ENCODE results near the gene ERICH4. TPM values are rescaled to one million over a fixed set of nuclear protein-coding genes. Genes with fewer than 3 reads are reported as not detected.
"Not testable (repeated sequence)": the region's sequence is repeated elsewhere in the genome, so short reads cannot be mapped to it uniquely, and the experiment has no call there.

The ERICH4 gene
- total RNA-seq, 2 donors from 2014 or later, result not detected

DNA sequence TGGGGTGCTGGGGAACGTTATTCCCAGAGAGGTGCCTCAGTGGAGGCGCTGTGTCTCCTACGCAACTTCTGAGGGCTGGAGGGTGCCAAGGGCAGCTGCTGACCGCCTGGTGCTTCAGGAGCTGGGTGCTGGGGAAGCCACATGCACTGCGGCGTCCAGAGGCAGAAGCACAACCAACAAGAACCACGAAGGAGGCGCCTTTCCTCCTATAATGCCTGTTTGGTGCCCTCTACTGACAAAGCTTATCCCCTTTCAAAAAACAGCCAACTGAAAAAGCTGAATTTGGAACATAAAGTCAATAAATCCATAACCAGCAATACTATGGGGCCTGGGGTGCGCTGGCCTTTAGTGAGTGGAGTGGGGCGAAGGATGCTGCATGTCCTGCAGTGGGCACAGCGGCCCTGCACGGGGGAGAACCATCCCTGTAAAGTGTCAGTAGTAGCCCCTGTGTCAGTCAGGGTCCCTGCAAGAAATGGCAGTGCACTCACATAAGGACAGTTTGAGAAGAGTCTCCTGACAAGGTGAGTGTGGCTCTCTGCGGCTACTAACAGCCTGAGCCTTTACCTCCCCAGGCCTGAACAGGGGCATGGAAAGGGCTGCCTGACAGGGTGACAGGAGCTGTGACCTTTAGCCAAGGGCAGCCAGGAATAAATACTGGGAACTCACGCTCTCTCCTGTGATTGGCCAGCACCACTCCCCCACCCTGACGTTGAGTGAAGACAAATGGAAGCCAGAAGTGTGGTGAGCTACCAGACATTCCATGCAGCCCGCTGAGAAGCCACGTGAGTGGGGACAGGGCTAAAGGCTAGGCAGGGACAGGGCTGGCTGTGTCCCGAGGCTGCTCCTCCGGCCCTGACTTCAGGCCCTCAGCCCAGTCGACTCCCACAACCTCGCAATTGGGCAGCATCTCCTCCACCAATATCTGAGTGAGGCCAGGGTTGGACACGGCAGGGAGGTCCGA is 11.2 kb upstream of the ERICH4 start:
- peak; percentile 66 for DNase-seq (ENCODE audit: low spot score)
- intact Hi-C loops (cut with DNase I), result no loop called here

DNA sequence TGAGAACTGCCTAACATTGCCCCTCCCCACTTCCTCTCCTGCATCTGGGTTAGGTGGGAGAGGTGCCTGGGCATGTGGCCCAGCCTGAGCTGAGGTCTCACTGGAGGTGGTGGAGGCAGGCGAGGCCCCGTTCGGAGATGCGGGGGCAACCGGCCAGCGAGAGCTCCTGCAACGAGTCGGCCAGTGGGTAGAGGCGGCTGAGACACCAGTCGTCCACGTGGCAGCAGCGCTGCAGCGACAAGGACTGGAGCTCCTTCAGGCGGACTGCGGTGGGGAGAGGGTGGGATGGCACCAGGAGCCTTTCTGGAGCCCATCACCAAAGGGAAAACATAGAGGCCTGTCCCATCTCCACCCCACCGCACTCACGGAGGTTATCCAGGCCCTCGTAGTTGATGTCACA is 9.8 kb upstream of the ERICH4 start:
- intact Hi-C loops (cut with DNase I), result no loop called here
- peak; percentile 67 for DNase-seq (ENCODE audit: low spot score)

DNA sequence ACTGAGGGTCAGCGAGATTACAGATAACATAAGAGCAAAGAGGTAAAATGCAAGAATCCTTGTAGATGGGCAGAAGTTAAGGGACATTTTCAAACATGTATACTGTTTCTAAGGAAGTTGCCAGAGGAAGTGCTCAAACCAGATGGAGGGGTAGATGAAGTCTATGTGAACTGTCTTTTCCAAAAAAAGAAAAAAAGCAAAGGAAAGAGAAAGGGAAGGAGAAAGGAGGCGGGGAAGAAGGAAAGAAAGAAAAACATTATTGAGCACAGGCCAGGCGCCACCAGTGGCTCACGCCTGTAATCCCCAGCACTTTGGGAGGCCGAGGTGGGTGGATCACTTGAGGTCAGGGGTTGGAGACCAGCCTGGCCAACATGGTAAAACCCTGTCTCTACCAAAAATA is 8.5 kb upstream of the ERICH4 start:
- peak; percentile 18 for DNase-seq (ENCODE audit: low spot score)
- intact Hi-C loops (cut with DNase I), result no loop called here

DNA sequence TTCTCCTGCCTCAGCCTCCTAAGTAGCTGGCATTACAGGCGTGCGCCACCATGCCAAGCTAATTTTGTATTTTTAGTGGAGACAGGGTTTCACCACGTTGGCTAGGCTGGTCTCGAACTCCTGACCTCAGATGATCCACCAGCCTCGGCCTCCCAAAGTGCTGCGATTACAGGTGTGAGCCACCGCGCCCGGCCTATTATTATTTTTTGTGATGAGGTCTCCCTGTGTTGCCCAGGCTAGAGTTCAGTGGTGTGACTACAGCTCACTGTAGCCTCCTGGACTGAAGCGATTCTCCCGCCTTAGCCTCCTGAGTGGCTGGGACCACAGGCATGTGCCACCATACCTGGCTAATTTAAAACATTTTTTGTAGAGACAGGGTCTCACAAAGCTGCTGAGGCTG is 7.6 kb upstream of the ERICH4 start:
- DNase-seq (ENCODE audit: low spot score), result peak; percentile 75
- intact Hi-C loops (cut with DNase I), result not testable (repeated sequence)

DNA sequence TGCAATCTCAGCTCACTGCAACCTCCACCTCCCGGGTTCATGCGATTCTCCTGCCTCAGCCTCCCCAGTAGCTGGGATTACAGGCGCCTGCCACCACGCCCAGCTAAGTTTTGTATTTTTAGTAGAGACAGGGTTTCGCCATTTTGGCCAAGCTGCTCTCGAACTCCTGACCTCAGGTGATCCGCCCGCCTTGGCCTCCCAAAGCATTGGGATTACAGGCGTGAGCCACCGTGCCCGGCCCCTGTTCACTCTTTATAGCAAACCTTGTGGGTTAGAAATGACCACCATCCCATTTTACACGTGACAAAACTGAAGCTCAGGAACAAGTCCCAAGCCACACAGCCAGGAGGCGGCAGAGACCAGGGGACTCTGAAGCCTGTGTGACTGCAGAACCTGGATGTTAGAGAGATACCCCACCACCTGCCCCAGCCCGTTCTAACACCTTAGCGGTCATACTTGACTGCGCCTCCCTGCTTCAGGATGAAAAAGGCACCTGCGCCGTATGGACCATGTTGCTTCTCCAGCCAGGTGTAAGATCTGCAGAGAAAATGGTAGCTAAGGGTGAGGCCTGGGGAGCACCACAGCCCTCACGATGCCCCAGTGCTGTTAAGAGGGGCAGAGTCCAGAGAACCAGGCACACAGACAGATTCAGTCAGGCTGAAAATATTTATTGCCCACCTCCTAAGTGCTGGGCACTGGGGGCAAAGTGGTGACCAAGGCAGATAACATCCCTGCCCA is 6.9 kb upstream of the ERICH4 start:
- peak; percentile 49 for DNase-seq (ENCODE audit: low spot score)
- intact Hi-C loops (cut with DNase I), result no loop called here

DNA sequence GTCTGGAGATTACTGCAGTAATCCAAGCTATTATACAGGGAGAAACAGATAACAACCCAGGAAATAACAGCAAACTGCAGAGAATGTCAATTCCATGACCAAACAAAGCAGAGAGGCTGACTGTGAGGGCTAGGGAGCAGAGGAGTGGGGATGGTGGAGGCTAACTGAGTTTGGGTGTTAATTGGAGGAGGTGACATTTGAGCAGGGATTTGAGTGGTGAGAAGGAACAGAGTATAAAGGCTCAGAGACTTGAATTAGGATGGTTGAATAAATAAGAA is 6.3 kb upstream of the ERICH4 start:
- intact Hi-C loops (cut with DNase I), result no loop called here
- DNase-seq (ENCODE audit: low spot score), result no peak

DNA sequence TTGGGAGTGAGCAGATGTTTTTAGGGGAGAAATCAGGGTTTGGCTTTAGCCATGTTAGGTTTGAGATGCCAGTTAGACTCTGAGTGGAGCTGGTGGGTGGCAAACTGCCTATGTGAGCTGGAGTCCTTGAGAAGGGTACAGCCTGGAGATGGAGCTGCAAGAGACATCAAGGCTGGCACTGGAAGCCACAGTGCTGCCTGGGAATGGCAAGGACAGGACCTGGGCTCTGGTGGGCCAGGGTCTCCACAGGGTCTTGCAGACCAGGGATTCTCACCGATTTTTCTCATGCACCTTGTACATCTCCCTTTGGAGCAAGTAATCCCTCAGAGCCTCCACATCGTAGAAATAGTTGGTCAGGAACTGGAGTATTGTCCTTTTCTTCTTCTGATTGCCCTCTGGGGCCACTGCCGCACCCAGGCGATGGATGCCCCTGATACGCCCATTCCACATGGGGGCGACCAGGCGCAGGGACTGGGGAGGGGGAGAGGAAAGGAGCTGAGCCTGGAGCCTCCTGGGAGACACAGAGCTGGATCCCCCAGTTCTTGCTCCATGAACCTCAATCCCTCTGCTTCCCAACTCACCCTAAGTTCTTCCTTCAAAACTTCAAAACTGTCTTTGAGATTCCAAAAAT is 4.9 kb upstream of the ERICH4 start:
- intact Hi-C loops (cut with DNase I), result no loop called here
- DNase-seq (ENCODE audit: low spot score), result peak; percentile 38

DNA sequence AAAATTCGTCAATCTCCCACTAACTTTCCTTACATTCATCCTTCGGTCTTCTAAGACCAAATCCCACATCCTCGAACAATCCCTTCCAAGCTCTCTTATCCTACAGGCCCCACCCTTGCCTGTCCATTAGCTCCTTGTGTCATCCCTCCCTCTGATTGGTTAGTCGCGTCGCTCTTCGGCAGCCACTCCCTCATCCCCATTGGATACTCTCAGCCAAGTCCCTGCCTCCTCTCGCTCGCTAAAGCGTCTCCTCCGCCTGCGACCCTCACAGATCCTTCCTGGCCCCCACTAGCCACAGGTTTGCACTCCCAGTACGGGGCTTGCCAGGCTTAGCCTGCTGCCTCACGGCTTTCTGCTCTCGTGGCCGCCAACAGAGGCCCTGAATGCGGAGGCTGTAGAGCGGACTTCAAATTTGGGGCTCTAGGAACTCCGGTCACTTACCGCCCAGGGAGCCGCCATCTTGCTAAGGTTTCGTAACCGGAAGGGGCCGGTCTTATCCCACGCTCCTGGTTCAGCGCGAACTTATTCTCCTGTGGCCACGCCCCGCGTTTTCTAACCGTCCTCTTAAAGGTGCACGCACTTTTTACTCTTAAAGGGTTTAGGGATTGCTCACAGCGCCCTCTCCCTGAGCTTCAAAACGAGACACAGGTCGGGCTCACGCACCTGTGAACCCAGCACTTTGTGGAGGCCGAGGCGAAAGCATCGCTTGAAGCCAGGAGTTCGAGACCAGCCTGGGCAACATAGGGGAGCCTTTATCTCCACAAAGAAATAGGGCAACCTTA is 3.3 kb upstream of the ERICH4 start, which contains the start of gene DMAC2:
Gene DMAC2 (minus strand): TSS at position 472 of the 782 bp plus-strand sequence. CDS start 13 bp downstream, at position 459.
- intact Hi-C loops (cut with DNase I), result no loop called here
- DNase-seq (ENCODE audit: low spot score), result peak; percentile 98

DNA sequence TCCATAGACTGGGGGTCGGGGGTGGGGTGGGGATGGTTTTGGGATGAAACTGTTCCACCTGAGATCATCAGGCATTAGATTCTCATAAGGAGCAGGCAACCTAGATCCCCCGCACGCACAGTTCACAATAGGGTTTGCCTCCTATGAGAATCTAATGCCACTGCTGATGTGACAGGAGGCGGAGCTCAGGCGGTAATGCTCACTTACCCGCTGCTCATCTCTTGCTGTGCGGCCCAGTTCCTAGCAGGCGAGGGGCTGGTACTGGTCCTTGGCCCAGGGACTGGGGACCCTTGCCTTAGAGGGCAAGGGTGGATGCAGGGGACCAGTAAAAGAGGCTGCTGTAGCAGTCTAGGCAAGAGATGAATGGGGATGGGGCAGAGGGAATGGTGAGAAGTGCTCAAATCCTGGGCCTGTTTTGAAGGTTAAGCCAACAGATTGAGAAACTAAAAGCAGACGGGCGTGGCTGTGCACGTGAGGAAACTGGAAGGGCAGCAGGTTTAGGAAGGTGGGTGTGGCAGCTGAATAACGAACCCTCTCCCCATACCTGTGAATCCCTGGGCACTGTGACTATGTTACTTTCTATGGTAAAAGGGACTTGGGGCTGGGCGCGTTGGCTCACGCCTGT is 1.5 kb upstream of the ERICH4 start:
- intact Hi-C loops (cut with DNase I), result no loop called here

DNA sequence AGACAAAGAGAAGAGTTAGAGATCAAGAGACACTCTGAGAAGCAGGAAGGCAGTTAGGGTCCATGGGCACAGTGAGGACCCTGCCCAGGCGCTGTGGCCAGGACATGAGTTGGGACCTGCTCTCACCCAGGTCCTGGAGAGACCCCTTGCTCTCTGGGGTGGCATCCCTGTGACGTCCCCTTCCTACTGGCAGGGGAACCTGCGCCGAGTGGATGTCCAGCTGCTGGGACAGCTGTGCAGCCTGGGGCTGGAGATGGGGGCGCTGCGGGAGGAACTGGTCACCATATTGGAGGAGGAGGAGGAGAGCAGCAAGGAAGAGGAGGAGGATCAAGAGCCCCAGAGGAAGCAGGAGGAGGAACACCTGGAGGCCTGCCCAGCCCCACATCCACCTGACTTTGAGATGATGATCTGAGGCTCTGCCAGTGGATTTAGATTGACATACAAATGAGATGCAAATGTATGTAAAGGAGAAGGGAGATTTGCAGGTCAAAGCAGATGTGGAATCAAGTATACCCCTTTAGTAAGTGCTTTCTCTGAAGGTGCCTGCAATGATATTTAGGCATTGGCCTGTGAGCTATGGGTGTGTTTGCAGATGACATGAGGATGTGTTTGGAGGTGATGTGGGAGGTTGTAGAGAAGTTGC is 978 bp downstream of the ERICH4 start:
- intact Hi-C loops (cut with DNase I), result no loop called here
- no peak for DNase-seq (ENCODE audit: low spot score)

More for the DNA sequence above, 1.5 kb upstream of the ERICH4 start:
- DNase-seq (ENCODE audit: low spot score), result no peak

DNA sequence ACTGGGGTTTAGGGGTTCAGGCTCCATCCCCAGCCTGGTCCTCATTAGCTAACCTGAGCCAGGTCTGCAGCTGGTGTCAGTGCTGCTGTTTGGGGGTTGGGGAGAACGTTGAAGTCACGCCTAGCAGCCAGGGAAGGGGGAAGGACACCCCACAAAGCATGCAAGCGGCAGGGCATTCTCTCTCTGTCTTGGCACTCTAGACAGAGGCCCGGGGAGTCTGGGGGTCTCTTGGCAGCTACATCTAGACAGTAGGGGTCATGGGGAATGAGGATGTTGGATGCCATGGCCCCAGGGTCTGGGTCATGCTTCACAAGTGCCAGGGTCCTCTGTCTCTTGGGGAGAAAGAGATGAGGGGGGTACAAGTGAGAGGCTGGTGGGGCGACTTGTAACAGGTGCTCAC is 2.6 kb downstream of the ERICH4 start:
- intact Hi-C loops (cut with DNase I), result loop anchor here in 1 of 2 donors (5.0 kb wide), 1 partner anchor 127 kb away; no protein-coding TSS in a partner anchor
- DNase-seq (ENCODE audit: low spot score), result no peak

DNA sequence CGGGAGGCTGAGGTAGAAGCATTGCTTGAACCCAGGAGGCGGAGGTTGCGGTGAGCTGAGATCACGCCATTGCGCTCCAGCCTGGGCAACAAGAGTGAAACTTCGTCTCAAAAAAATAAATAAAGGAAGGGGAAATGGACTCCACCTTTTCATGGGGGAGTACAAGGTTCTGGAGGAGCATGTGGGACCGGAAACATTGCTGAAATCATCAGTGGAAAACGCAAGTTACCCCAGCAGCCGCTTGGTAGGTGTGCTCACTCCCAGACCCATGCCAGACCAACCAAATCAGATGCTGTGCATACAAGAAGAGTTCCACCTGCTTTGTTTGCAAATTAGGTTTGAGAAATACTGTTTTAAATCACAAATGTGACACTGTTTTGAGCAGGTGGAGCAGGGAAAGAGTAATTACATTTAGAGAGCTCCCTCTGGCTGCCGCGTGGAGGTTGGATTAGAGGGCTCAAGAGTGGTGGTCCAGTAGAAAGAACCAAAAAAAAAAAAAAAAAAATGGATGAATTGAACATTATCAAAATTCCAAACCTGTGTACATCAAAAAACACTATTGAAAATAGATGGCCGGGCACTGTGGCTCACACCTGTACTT is 4.9 kb downstream of the ERICH4 start:
- no peak for DNase-seq (ENCODE audit: low spot score)
- intact Hi-C loops (cut with DNase I), result loop anchor here in 1 of 2 donors (5.0 kb wide), 1 partner anchor 124 kb away; no protein-coding TSS in a partner anchor

DNA sequence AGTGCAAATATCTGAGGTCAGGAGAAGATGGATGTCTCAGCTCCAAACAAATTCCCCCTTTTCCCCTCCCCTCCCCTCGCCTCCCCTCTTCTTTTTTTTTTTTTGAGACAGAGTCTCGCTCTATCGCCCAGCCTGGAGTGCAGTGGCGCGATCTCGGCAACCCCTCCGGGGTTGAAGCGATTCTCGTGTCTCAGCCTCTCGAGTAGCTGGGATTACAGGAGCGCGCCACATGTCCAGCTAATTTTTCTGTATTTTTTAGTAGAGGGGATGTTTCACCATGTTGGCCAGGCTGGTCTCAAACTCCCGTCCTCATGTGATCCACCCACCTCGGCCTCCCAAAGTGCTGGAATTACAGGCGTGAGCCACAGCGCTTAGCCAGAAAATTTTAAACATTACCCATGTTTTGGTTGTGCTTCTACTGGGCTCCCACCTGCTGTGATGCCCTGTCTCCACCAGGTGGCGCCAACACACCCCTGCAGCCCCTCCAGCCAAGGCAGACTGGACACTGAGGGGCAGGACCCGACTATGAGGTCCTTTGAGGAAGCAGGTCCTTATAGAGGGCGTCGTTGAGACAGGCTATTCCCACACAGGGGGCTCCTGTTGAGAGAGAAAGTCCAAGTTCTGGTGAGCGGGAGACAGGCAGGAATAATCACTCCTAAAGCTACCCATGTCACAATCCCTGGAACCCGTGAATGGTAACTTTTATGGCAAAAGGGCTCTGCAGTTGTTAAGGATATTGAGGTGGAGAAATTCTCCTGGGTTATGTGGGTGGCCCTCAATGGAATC is 6.3 kb downstream of the ERICH4 start:
- intact Hi-C loops (cut with DNase I), result loop anchor here in 1 of 2 donors (5.0 kb wide), 1 partner anchor 123 kb away; no protein-coding TSS in a partner anchor

DNA sequence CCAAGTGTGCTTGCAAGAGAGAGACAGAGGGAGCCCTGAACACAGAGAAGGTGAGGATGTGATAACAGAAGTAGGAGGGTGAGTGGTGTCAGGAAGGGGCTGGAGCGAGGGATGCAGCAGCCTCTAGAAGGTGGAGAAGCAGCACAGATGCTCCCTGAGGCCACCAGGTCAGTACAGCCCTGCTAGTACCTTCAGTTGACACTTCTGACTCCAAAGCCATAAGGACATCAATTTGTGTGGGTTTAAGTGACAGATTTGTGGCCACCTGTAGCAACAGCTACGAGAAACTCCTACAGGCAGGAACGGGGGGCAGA is 6.9 kb downstream of the ERICH4 start:
- no peak for DNase-seq (ENCODE audit: low spot score)
- intact Hi-C loops (cut with DNase I), result loop anchor here in 1 of 2 donors (5.0 kb wide), 1 partner anchor 122 kb away; no protein-coding TSS in a partner anchor

More for the DNA sequence above, 6.3 kb downstream of the ERICH4 start:
- DNase-seq (ENCODE audit: low spot score), result peak; percentile 91

DNA sequence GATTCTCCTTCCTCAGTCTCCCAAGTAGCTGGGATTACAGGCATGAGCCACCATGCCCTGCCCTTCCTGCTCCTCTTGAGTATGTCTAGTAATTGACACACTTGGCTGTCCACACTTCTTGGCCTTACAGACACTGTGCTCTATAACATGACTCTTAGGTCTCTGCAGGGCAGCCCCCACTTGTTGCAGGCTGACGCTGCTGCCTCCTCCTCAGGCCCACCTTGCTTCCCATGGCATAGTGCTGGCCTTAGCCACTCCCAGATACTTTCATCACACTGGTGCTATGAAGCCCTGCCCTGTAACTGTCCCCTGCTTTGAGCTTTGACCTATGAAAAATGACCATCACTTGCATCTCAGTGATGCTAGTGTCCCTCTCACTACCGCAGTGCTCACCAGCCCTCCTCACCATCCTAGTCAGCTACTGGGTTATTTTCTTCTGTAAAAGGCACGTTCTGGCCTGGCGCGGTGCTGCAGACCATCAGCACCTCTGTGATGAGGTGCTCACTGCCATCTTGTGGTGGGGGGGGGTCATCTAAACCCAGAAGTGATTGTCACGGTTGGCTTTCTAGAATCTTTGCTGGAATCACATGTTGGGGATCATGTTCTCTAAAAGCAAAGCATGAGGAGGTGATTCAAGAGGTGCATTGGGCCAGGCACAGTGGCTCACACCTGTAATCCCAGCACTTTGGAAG is 9.8 kb downstream of the ERICH4 start:
- intact Hi-C loops (cut with DNase I), result no loop called here
- no peak for DNase-seq (ENCODE audit: low spot score)

DNA sequence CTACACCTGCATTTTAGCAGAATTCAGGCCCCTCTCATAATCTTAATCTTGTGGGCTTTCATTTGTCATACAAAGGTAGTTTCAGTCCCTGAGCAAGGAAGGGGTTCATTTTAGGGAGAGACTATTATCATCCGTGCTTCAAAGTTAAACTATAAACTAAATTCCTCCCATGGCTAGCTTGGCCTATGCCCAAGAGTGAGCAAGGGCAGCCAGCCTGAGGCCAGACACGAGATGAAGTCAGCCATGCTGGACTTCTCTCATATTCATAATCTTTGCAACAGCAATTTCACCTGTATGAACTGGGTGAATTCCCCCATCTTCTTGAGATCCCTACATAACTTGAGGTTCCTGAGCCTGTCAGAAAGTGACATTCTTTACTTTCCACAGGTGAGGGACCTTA is 13.0 kb downstream of the ERICH4 start:
- intact Hi-C loops (cut with DNase I), result no loop called here
- DNase-seq (ENCODE audit: low spot score), result no peak

Measured in posterior vena cava (tissue), 2 donors.